HCT116 (cell line): ENCODE results near the gene VWF. TPM values are rescaled to one million over a fixed set of nuclear protein-coding genes. Genes with fewer than 3 reads are reported as not detected.

Experiments
- ATAC-seq: fragments of 200-7000 bp; cut with Tn5 transposase; 2 replicates; pipeline ENCODE4 v1.9.1; 2020; ENCODE audit warnings: mild to moderate bottlenecking, moderate library complexity
- BruUV-seq: library from RNA; stranded (reverse); fragments of 400-500 nt; replicated peaks from 2 replicates; lab custom pipeline; 2021; lab: Mats Ljungman, UMichigan
- CTCF ChIA-PET: fragments of 300-600 bp; sonication (Branson Sonifier 250); formaldehyde crosslinking; loops from one replicate; lab custom pipeline; 2021; ENCODE audit warnings: antibody characterized with exemption; lab: Charles Lee
- POLR2A ChIA-PET: fragments of 300-600, 350-600 bp; sonication (Branson Sonifier 250); formaldehyde crosslinking; loops from one replicate; lab custom pipeline; 2021; ENCODE audit warnings: antibody characterized with exemption; lab: Charles Lee
- RAD21 ChIA-PET, 2 experiments: fragments of 300-600 bp; sonication (Branson Sonifier 250); formaldehyde crosslinking; loops; one replicate each; lab custom pipeline; 2023; ENCODE audit warnings: low total read pairs in 2 of 2; ENCODE audit not compliant: uncharacterized antibody in 2 of 2, unreplicated experiment in 2 of 2, low non-redundant PET in 1 of 2; lab: Charles Lee
- DNase-seq: peaks from one replicate; pipeline ENCODE4 v3.0.0-alpha.2; 2010; ENCODE audit warnings: low read depth, low spot score
- H2AFZ ChIP-seq: fragments of 200-600 bp; shearing (Covaris generic), sonication (generic); 2 replicates; pipeline ENCODE4 v1.6.1; 2017; ENCODE audit warnings: low read depth, mixed run types, mixed read lengths, antibody characterized with exemption, low read length; ENCODE audit not compliant: poor library complexity, severe bottlenecking
- H3K27ac ChIP-seq: 2 replicates; pipeline ENCODE4 v1.5.1; 2012; ENCODE audit warnings: low read depth, low read length
- H3K27me3 ChIP-seq: fragments of 200-600 bp; sonication (generic); 2 replicates; pipeline ENCODE4 v1.6.1; 2016; ENCODE audit warnings: mixed run types, low read length, mixed read lengths; ENCODE audit not compliant: insufficient read depth
- H3K36me3 ChIP-seq, 2 experiments: fragments of 200-500 bp in 1 of 2; fragments of 200-600 bp in 1 of 2; sonication (Bioruptor generic) in 1 of 2; sonication (generic) in 1 of 2; 2 replicates each; pipeline versions ENCODE4 v1.5.1 to v1.6.1; 2014 to 2016; ENCODE audit warnings: low read length in 2 of 2, inconsistent platforms in 1 of 2, mixed read lengths in 1 of 2, mixed run types in 1 of 2; ENCODE audit not compliant: insufficient read depth in 2 of 2, control insufficient read depth in 1 of 2
- H3K4me1 ChIP-seq, 2 experiments: fragments of 200-600 bp in 1 of 2; sonication (generic) in 1 of 2; 2 replicates each; pipeline versions ENCODE4 v1.5.1 to v1.6.1; 2012 to 2017; ENCODE audit warnings: low read length in 2 of 2, inconsistent platforms in 1 of 2, mild to moderate bottlenecking in 1 of 2, mixed read lengths in 1 of 2, mixed run types in 1 of 2, moderate library complexity in 1 of 2; ENCODE audit not compliant: insufficient read depth in 2 of 2, control insufficient read depth in 1 of 2
- H3K4me2 ChIP-seq: fragments of 200-600 bp; sonication (generic); 2 replicates; pipeline ENCODE4 v1.6.1; 2017; ENCODE audit warnings: mixed run types, low read length, mixed read lengths
- H3K4me3 ChIP-seq, 2 experiments: fragments of 200-600 bp in 1 of 2; sonication (generic) in 1 of 2; replicated peaks in 1 of 2; 2 replicates each; pipeline ENCODE4 v1.5.1; 2011 to 2016; ENCODE audit warnings: low read length in 2 of 2, control low read depth in 1 of 2, low read depth in 1 of 2, mild to moderate bottlenecking in 1 of 2, mixed read lengths in 1 of 2, mixed run types in 1 of 2
- H3K79me2 ChIP-seq: fragments of 200-600 bp; sonication (generic); 2 replicates; pipeline ENCODE4 v1.6.1; 2017; ENCODE audit warnings: mild to moderate bottlenecking, mixed run types, low read length, moderate library complexity, mixed read lengths; ENCODE audit not compliant: insufficient read depth
- H3K9ac ChIP-seq: fragments of 200-600 bp; sonication (generic); 2 replicates; pipeline ENCODE4 v1.6.1; 2016; ENCODE audit warnings: low read length, mixed read lengths
- H3K9me2 ChIP-seq: fragments of 200-600 bp; sonication (generic), shearing (Covaris generic); 2 replicates; pipeline ENCODE4 v1.6.1; 2017; ENCODE audit warnings: mixed run types, mild to moderate bottlenecking, moderate library complexity; ENCODE audit not compliant: insufficient read depth
- H3K9me3 ChIP-seq, 2 experiments: fragments of 200-500 bp in 1 of 2; fragments of 200-600 bp in 1 of 2; sonication (Bioruptor generic) in 1 of 2; sonication (generic) in 1 of 2; 2 replicates each; pipeline ENCODE4 v1.6.1; 2014 to 2017; ENCODE audit warnings: low read length in 2 of 2, mixed read lengths in 2 of 2, inconsistent platforms in 1 of 2, low read depth in 1 of 2, mild to moderate bottlenecking in 1 of 2, mixed run types in 1 of 2, moderate library complexity in 1 of 2; ENCODE audit not compliant: control insufficient read depth in 1 of 2, insufficient read depth in 1 of 2
- H4K20me1 ChIP-seq: fragments of 200-600 bp; sonication (generic), shearing (Covaris generic); 2 replicates; pipeline ENCODE4 v1.6.1; 2017; ENCODE audit warnings: mixed run types, mild to moderate bottlenecking, moderate library complexity; ENCODE audit not compliant: insufficient read depth
- ATF3 ChIP-seq: IDR thresholded peaks from 2 replicates; pipeline ENCODE4 v1.6.1; 2012
- CBX3 ChIP-seq: IDR thresholded peaks from 2 replicates; pipeline ENCODE4 v1.6.1; 2012; ENCODE audit warnings: low read depth
- CEBPB ChIP-seq: IDR thresholded peaks from 2 replicates; pipeline ENCODE4 v1.6.1; 2012; ENCODE audit warnings: low read depth
- CTCF ChIP-seq, 3 experiments: fragments of 200-600 bp in 1 of 3; sonication (generic) in 1 of 3; IDR thresholded peaks in 2 of 3; conservative IDR thresholded peaks in 1 of 3; 2 replicates each; pipeline ENCODE4 v1.5.1; 2012 to 2017; ENCODE audit warnings: low read depth in 2 of 3, low read length in 2 of 3, antibody characterized with exemption in 1 of 3, borderline replicate concordance in 1 of 3, control low read depth in 1 of 3, mild to moderate bottlenecking in 1 of 3, mixed read lengths in 1 of 3, mixed run types in 1 of 3, moderate library complexity in 1 of 3; ENCODE audit not compliant: insufficient read depth in 1 of 3
- EGR1 ChIP-seq: IDR thresholded peaks from 2 replicates; pipeline ENCODE4 v1.6.1; 2012; ENCODE audit warnings: low read depth
- ELF1 ChIP-seq: IDR thresholded peaks from 2 replicates; pipeline ENCODE4 v1.6.1; 2012; ENCODE audit warnings: low read depth, borderline replicate concordance
- EZH2phosphoT487 ChIP-seq: fragments of 200-600 bp; IDR thresholded peaks from 2 replicates; pipeline ENCODE4 v1.6.1; 2018; ENCODE audit warnings: antibody characterized with exemption, borderline replicate concordance
- FOSL1 ChIP-seq: IDR thresholded peaks from 2 replicates; pipeline ENCODE4 v1.6.1; 2012; ENCODE audit warnings: low read depth
- JUND ChIP-seq: IDR thresholded peaks from 2 replicates; pipeline ENCODE4 v1.6.1; 2012
- POLR2A ChIP-seq: IDR thresholded peaks from 2 replicates; pipeline ENCODE4 v1.7.0; 2011; ENCODE audit warnings: borderline replicate concordance; ENCODE audit not compliant: insufficient read depth, insufficient read length; ENCODE audit errors: extremely low read depth
- POLR2AphosphoS5 ChIP-seq: IDR thresholded peaks from 2 replicates; pipeline ENCODE4 v1.6.1; 2011; ENCODE audit warnings: mild to moderate bottlenecking, low read depth, low read length, moderate library complexity
- RAD21 ChIP-seq: IDR thresholded peaks from 2 replicates; pipeline ENCODE4 v1.6.1; 2012; ENCODE audit warnings: low read depth, mild to moderate bottlenecking
- REST ChIP-seq: IDR thresholded peaks from 2 replicates; pipeline ENCODE4 v1.6.1; 2012; ENCODE audit warnings: low read depth
- SP1 ChIP-seq: IDR thresholded peaks from 2 replicates; pipeline ENCODE4 v1.6.1; 2012; ENCODE audit warnings: low read depth
- TCF7L2 ChIP-seq: IDR thresholded peaks from 2 replicates; pipeline ENCODE4 v1.7.0; 2011; ENCODE audit warnings: borderline replicate concordance, inconsistent platforms; ENCODE audit not compliant: insufficient read depth, insufficient read length; ENCODE audit errors: extremely low read depth
- ZBTB33 ChIP-seq: IDR thresholded peaks from 2 replicates; pipeline ENCODE4 v1.6.1; 2011; ENCODE audit warnings: mild to moderate bottlenecking, low read length, moderate library complexity; ENCODE audit not compliant: insufficient replicate concordance; ENCODE audit errors: extremely low read depth
- ZFX ChIP-seq: fragments of 450-650 bp; IDR thresholded peaks from 2 replicates; pipeline ENCODE4 v1.6.1; 2017
- ZNF274 ChIP-seq: fragments of 200-500 bp; sonication (Bioruptor generic); IDR thresholded peaks from 2 replicates; pipeline ENCODE4 v1.6.1; 2014; ENCODE audit warnings: mild to moderate bottlenecking, low read depth, low read length, inconsistent platforms
- intact Hi-C: fragments of 100-400 bp; cut with micrococcal nuclease; formaldehyde crosslinking; loops from 2 replicates; pipeline ENCODE4 v1.10.0; 2022
- total RNA-seq: library from RNA; stranded (reverse); gene quantifications from one replicate; pipeline ENCODE4 v1.2.1, GENCODE V29; 2021; ENCODE audit not compliant: unreplicated experiment

VWF gene
- total RNA-seq, 1 experiment from 2014 or later: 0.57 TPM

GRCh38 chr12:6110006-6110405 is 14.5 kb downstream of the VWF start:
- no peak overlapping the region for H3K9ac ChIP-seq
- ATAC-seq (no peak), DNase-seq (no peak)
- H3K4me1 ChIP-seq: peaks cover 11 to 25% of the 10 kb centered on the region in 2 experiments
- ChIA-PET POLR2A (no interaction called here), CTCF (no interaction called here), RAD21 (no interaction called here)
- no peak overlapping the region for H3K4me2 ChIP-seq
- H3K79me2 ChIP-seq: no peaks in the 10 kb centered on the region
- no TSS peak for BruUV-seq
- H3K36me3 ChIP-seq: no peaks in the 10 kb centered on the region
- H3K9me3 ChIP-seq: no peaks in the 10 kb centered on the region
- H3K9me2 ChIP-seq: no peaks in the 10 kb centered on the region
- H3K4me3 ChIP-seq: no peak overlapping the region
- TF ChIP-seq ELF1 (no peak), POLR2AphosphoS5 (no peak), ZNF274 (no peak), POLR2A (no peak), ATF3 (no peak), REST (no peak), ZBTB33 (no peak), CEBPB (no peak), SP1 (no peak), EZH2phosphoT487 (no peak), FOSL1 (no peak), TCF7L2 (no peak), CBX3 (no peak), JUND (no peak), RAD21 (no peak), EGR1 (no peak), ZFX (no peak), CTCF (IDR thresholded peaks at IDR 0.05 in 2 of 3, conservative IDR thresholded peaks at IDR 0.05 in 1 of 3; ENCODE audit: borderline replicate concordance in 1 of 3, insufficient read depth in 1 of 3, low read depth in 2 of 3, low read length in 2 of 3) (no peak)
- no peaks in the 10 kb centered on the region for H3K27me3 ChIP-seq
- H2AFZ ChIP-seq: no peak overlapping the region
- H4K20me1 ChIP-seq: no peaks in the 10 kb centered on the region
- intact Hi-C loops: no loop called here
- no peak overlapping the region for H3K27ac ChIP-seq
